HG03196 (cell line): Measurements from ENCODE around the gene E2F3.
A peak's percentile ranks its signal among the peaks of the same experiment; 100 is the strongest.

Source experiments
- ATAC-seq: cut with Tn5 transposase; IDR thresholded peaks from one replicate; pipeline ENCODE4 v1.9.1; 2021; ENCODE audit not compliant: unreplicated experiment

E2F3 gene

GRCh38 chr6:20402092-20402341 is 338 bp downstream of the E2F3 start:
- ATAC-seq, result no peak

GRCh38 chr6:20402342-20403069 is 827 bp downstream of the E2F3 start:
- ATAC-seq, result no peak

- ATAC-seq, result peak; percentile 47
These were observed 1.5 kb downstream of the E2F3 start for GRCh38 chr6:20403070-20403765.

DNA sequence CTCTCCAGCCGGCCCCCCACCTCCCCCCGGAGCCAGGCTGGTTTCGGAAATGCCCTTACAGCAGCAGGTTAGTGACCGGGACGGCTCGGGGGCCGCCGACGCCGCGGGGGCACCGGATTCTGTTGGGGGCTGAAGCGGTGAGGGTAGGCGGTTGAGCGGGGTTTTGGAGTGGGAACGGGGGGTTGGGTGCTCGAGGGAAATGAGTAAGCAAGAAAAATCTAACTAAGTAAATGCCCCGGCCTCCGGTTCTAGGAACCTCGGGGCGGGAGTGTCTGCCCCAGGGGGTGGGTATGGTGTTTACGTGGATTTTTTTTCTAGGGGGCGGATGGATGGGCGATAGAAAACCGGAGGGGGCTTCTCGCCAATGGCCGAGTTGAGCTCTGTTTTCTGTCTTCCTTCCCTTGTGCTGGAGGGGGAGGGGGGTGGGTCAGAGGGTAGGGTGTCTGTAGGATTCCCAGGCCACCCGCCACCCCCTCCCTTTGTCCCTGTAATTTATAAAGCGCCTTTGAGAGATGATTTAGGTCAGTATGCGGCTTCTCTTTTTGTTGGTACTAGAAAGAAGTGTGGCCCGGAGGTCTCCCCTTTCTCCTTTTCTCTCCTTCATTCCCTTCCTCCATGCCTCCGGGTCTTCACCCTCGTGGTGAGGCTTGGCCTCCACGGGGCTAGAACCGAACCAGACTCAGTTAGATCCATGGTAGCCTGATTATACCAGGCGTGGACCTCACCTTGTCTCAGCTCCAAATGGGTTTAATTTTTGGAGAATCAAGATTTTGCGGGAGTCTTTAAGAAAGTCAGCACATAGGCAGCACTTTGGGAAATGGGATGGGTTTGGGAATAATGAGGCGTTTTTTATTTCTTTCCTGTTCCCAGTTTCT is 2.3 kb downstream of the E2F3 start:
- ATAC-seq, result no peak

- ATAC-seq, result peak; percentile 31
These were observed 3.0 kb downstream of the E2F3 start for GRCh38 chr6:20404641-20405032.

DNA sequence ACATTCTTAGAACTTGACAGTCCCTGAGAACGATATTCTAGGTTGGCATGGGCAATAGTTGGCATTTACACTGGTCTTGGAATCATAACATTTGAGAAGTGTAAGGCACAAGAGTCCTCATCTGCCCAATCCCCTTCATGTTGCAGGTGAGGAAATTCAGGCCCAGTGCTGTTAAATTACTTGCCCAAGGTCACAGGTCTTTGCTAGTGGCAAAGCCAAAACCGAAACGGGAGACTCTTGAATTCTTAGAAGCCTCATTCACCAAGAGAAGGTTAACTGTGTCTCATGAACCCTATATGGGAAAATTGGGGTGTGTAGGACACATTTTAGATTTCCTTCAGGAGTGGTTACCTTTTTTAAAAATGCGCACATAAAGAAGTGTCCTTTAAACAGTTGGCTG is 7.2 kb downstream of the E2F3 start:
- ATAC-seq, result no peak

GRCh38 chr6:20409427-20409971 is 7.8 kb downstream of the E2F3 start:
- ATAC-seq, result peak; percentile 94

GRCh38 chr6:20411544-20411943 is 9.9 kb downstream of the E2F3 start:
- no peak for ATAC-seq

DNA sequence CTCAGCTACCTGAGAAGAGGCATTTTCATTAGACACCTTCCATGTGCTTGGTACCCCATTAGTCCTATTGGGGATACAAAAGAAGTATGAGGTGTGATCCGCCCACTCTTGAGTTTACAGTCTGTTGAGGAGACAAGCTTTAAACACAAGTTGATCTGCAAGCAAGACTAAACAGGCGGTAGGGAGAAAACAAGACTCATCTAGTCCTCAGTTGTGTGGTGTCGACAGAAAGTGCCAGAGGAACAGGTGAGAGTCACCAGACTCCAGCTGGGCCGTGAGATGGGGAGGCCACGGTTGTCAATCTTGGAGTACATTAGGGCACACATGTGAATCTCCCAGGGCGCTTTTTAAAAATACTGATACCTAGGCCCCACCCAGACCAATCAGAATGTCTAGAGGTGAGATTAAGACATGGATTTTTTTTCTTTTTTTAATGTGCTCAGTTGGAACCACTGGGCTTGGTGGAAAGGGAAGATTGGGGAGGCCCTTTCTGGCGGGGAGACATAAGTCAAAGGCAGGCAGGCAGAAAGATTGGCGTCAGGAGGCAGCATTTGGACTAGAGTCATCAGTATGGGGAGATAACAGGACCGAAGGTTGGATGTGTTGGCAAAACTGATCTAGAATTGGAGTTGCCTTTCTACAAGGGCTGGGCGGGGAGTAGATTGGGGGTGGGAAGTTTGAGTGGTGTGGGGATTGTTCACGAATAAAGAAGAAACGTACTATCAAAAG is 10.4 kb downstream of the E2F3 start:
- ATAC-seq, result no peak

DNA sequence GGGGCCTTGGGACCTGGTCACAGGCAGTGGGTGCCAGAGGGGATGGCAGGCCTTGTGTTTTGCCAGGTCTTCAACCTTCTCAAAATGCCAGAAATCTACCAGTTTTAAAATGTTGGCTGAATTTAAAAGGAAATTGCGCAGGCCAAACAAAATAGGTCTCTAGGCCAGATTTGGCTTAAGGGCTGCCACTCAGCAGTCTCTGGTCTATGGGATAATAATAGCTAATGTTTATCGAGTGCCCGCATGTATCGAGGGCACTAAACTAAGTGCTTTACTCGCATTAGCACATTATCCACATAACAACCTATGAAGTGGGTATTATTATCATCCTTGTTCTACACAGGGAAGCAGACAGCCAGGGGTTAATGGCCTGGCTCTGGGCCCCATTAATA is 11.0 kb downstream of the E2F3 start:
- ATAC-seq, result no peak

- ATAC-seq, result no peak
These were observed 12.1 kb downstream of the E2F3 start for GRCh38 chr6:20413826-20414225.

DNA sequence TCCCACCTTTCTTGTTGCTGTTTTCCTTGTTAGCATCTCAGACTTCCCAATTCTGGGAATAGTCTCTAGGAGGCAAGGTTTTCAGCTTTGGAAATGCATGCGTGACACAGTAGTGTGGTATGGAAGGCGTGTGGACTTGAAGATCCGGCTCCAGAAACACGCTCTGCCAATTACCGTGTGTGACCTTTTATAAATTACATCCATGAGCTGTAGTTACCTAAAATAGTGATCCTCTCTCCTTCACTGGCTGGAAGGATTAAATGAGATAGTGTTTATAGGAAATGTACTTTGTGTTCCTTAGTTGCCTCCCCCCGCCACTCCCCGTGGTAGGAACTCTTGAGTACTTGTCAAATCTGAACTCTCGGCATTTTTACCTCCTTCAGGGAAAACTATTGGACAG is 13.0 kb downstream of the E2F3 start:
- no peak for ATAC-seq

GRCh38 chr6:20415304-20415703 is 13.6 kb downstream of the E2F3 start:
- ATAC-seq, result no peak

DNA sequence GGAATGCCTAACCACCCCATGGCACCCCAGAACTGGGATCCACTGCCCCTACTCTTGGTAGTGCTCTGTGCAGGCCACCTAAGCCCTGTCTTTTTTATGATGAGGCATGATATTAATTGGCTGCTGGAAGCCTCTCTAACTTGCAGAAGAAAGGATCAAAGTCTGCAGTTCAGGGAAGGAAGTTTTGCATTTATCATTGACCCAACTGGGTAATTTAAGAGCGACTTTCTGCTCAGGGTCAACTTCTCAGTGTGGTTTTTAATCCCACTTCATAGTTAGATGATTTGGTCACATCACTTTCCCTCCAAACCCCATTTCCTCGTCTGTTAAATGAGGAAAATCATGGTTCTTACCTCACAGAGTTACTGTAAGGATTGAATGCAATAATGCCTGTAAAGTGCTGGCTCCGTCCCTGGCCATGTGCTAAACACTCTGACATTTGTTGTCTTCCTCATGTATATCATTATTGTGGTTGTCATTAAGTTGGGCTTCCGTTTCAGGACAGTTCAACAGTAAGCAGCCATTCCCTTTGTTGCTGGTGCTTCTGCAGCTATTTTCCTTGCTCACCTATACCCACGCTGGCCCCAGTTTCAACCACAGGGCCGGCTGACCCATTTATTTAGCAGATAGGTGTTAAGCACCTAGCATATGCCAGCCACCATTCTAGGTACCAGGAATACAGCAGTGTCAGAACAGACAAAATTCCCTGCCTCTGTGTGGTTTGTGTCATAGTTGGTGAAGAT is 14.2 kb downstream of the E2F3 start:
- ATAC-seq, result no peak

- ATAC-seq, result no peak
These were observed 15.1 kb downstream of the E2F3 start for GRCh38 chr6:20416567-20417345.

- ATAC-seq, result peak; percentile 56
These were observed 16.1 kb downstream of the E2F3 start for GRCh38 chr6:20417819-20418218.

DNA sequence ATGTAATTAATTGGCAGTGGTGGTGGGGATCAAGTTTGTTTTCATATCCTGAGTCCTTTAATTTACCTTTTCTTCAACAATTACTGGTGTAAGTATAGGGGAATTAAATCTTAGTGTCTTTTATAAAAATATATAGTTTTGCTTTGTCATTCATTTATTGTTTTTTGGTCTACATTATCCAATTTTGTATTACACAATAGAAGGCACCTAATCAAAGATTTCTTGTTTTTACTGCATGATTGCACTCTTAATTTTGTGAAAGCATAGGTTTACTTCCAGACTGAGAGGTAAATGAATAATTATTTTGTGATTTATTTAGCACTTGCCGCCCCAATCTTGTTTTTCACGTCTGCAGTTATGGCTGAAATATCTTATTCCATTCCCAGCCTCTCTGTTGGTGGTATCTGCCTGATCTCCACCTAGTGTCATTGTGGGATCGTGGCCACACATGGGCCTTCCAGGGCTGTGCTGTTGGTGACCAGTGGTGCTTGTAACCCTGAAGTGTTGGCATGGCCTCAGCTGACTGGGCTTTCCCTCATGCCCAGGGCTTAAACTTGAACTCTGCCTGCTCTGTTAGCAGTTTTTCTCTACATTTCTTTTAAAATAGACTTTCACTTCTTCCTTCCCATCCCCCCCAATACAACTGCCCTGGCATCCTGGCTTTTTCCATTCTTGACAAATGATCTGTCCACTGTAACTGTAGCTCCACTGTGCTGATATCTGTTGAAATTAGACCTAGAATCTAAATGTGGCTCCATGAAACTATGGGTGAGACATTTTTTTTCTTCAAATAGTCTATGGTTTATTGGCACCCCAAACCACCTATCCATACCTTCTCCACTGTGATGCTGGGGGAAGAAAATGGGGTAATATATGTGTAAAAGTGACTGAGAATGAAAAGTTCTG is 24.8 kb downstream of the E2F3 start:
- no peak for ATAC-seq

DNA sequence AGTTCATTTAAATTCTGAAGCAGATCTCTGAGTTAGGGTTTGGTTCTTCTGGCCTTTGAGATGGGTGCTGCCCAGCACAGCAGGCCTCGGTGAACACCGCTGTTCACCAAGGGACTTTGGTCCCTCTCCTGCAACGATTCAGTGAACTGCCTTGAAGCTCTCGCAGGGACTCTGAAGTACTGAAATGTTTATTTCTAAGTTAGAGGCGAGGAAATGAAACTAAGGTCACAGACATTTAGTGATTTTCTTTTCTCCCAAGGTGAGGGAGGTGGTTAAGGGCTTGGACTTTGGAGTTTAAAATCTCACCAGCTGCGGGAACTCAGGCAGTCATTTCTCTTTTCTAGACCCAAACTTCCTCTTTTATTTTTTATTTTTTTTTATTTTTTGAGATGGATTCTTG is 26.2 kb downstream of the E2F3 start:
- ATAC-seq, result peak; percentile 78

DNA sequence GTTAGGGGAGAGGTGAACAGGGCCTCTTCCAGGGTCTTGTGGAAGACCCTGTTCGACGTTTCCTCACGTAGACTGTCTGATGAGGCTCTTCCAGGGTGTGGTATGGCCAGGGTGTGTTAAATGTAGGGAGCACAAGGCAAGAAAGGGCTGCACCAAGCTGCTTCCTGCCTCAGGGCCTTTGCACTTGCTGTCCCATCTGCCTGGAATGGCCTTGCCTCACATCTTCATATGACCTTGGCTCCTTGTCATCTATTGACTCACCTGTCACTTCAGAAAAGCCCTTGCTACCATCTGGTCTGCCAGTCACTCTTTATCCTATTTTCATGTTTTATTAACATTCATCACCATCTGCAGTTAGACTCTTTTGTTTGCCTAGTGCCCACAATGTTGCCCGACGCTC is 31.0 kb downstream of the E2F3 start:
- ATAC-seq, result no peak
